SK-N-DZ (cell line): ENCODE results near the gene ANKRD63.
A peak's percentile ranks its signal among the peaks of the same experiment; 100 is the strongest.

Experiments used
- DNase-seq: peaks from one replicate; pipeline ENCODE4 v3.0.0-alpha.2; 2015; ENCODE audit warnings: low spot score

Gene ANKRD63

GRCh38 chr15:40243126-40243810, 39.6 kb downstream of the ANKRD63 start:
- no peak for DNase-seq

GRCh38 chr15:40242601-40243000, 40.3 kb downstream of the ANKRD63 start:
- DNase-seq: no peak

DNA sequence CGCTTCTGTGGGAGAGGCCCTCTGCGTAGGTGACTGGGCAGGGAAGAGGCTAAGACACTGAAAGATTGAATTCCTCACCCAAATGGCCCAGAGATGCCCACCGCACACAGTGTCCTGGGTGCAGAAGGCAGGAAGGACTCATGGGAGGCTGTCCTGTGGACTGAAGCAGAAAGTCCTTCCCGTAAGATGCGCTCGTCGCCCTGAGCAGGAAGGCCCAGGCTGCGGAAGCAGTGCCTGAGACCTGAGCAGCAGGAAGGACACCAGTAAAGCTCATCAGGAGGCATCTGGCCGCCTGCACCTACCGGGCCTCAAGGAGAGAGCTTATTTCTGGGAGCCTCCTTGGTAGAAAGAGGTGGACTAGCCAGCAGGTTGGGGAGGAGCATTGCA, 40.7 kb downstream of the ANKRD63 start:
- DNase-seq: no peak

DNA sequence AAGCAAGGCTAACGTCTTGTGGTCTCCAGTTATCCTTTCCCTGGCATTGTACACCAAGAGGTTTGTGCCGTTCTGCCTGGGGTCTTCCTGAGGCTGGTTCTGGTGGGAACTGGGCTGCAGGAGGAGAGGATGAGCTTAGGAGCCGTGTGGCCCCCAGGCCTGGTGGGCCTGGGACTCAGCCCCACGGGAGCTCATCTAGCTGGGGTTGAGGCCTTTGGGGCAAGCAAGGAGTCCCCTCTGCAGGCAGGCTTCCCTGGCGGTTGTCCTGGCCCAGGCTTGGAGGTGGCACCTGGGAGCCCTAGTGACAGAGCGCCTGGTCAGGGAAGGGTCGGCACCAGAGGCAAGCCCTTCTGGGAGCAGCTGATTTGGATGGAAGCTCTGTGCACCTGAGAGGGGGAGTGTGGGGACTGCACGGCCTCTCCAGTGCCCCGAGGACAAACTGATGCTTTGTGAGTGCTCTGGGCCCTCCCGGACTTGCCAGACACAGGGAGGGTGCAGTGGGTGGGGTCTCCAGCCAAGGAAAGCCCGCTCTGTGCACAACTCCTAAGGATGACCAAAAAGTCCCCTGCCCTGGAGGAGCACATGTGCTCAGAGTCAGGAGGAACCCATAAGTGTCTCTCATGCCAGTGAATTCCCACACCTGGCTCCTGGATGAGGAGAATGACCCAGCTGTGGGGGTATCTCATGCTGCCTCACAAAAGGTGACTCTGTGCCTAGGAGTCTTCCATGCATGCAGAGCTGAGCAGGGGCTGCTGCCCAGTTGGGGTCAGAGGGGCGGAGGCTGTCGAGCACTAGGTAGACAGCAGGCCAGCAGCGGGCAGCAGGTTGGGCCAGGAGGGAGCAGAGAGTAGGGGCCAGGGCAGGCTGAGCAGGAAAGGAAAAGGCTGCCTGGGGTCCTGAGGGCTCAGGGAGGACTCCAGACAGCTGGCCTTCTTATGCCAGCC, 41.3 kb downstream of the ANKRD63 start:
- DNase-seq: no peak

- no peak for DNase-seq
These were observed 42.1 kb downstream of the ANKRD63 start for GRCh38 chr15:40240619-40241221.

DNA sequence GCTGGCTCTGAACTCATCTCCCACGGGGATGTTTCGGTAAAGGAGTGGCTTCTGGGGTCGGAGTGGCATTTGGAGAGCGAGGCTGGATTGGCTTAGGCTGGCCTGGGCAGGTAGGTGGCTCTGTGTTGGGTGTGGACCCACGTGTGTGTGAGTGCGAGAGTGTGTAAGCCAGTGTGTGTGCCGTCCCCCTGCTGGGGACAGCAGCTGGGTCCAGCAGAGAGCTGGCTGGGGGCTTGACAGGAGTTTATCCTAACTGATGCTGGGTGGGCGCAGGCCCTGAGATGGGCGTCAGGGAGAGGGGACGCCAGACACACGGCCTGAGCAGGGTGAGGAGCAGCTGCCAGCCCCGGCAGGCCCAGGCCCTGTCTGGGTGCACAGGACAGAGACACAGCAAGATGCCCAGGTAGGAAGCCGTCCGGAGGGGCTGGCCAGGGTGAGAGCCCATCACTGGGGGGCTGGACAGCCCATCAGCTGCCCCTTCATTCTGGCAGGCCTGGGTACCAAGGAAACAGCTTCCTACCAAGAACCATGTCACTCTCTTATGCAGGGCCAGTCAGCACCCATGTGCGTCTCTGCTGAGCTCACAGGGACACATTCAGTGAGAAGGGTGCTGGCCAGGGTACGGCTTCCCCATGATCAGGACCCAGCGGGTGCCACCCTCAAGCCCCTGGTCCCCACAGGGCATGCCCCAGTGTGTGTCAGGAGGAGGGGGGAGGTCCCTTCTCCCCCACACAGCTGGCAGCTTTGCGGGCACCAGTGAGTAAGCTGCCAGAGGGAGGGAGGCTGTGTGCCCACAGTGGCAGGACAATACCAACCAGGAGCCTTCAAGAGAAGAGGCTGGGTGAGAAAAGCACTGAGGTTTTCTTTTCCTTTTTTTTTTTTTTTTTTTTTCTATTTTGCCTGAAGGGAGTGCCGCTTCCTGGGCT, 42.9 kb downstream of the ANKRD63 start:
- no peak for DNase-seq

DNA sequence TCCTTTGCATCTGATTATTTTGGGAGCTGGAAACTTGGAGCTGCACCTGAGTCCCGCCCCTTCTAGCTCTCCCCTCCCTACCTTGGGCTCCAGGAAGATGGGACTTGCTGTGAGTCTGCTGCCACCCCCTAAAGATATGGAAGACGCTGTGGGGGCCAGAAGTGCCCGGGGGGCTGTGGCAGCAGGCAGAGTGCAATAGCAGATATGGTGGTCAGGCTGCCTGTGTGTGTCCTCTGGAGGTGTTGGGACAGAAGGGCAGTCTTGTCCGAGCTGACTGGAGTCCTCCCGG, 43.5 kb downstream of the ANKRD63 start:
- no peak for DNase-seq

GRCh38 chr15:40238532-40239403, 44.1 kb downstream of the ANKRD63 start, which contains the start of gene PAK6:
TSS of gene PAK6 (plus strand) at chr15:40239063. CDS start at chr15:40264786, 25,723 bp downstream.
- no peak for DNase-seq

- peak; percentile 33 for DNase-seq
These were observed 47.5 kb downstream of the ANKRD63 start for GRCh38 chr15:40235201-40235885.

DNA sequence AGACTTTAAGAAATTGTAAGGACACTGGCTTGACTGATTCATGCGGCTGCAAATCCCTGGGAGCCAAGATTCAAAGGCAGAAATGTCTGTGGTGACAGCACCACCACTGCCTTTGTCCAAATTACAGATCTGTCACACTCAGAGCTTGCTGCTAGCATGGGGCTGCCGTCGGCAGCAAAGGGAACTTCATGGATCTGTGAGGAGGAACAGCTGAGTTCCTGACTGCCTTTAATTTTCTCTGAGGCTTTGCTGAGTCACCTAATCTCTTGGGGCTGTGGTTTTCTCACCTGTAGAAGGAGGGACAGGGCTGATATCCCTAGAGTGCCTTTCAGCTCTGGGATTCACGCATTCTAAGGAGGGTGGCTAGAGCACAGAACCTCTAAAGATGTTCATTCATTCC, 48.1 kb downstream of the ANKRD63 start:
- DNase-seq: no peak

DNA sequence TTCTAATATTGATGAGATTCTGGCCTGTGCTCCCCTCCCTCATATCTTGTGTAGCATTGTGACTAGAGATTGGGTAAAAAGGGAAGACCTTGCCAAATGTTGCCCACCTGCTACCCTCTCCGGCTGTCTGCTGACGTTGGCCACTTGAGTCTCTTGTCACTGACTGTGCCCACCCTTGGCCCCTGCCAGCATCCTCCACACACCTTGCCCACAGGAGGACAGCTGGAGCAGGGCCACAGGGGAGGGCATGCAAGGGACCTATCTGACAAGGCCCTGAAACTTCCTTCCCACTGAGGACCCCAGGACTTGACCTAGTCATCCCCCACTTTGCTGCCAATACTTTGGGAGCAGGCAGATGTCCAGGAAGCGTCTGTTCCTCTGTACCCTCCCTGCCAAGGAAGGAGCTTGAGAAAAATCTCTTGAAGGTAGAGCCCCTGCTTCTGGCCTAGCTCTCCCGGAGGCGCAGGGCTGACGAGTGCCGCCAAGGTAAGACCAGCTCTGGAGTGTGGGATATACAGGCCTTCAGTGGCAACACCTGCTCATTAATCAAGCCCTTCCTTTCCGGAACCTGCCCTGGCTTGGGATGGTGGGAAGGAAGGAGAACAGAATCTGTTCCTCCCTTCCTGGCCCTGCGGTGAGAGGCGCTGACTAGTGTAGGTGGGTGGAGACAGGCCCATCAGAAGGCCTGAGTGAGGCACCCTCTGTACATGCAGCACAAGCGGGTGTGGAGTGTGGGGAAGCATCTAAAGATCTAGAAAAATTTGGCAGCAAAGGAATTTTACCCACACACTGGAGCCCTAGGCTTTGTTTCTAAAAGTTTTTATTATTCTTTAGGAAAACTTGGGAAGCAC, 48.9 kb downstream of the ANKRD63 start:
- no peak for DNase-seq

DNA sequence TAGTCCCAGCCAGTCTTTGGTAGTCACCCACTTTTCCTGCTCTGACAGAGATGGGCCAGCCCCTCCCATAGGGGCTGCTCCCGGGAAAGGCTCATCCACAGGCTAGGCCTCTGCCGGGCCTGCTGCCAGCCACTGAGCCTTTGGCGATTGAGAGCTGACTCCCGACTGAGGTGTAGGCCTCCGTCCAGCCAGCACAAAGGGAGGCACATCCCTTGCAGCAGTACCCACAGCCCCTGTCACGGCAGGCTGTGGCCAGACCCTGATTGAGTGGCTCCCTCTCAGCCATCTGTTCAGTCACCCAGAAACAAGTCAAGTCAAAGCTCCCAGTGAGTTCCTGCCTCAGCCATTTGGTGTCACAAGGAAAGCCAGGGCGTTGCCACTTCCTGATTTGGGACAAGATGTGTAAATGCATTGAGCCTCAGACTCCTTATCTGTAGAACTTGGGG, 50.2 kb downstream of the ANKRD63 start:
- no peak for DNase-seq
